ENCODE data around the gene ADRA2C.

DNA sequence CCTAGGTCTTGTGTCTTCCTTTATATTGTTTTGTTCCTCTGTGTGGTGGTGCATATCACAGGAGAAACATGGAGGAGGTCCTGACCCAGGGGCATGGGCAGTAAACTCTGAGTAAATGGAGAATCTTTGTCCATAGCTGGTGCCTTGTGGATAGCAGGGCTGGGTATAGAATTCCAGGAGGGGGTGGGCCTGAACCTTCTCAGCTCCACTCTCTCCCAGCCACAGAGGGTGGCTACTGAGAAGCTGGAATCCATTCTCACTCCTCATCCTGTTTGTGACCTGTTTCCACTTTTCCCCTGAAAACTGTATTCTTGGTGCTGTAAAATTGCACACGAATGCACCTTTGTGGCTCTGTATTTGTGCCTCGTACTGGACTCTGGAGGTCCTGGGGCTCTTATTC is 47.7 kb upstream of the ADRA2C start:
- TF ChIP-seq, protein P1, sequence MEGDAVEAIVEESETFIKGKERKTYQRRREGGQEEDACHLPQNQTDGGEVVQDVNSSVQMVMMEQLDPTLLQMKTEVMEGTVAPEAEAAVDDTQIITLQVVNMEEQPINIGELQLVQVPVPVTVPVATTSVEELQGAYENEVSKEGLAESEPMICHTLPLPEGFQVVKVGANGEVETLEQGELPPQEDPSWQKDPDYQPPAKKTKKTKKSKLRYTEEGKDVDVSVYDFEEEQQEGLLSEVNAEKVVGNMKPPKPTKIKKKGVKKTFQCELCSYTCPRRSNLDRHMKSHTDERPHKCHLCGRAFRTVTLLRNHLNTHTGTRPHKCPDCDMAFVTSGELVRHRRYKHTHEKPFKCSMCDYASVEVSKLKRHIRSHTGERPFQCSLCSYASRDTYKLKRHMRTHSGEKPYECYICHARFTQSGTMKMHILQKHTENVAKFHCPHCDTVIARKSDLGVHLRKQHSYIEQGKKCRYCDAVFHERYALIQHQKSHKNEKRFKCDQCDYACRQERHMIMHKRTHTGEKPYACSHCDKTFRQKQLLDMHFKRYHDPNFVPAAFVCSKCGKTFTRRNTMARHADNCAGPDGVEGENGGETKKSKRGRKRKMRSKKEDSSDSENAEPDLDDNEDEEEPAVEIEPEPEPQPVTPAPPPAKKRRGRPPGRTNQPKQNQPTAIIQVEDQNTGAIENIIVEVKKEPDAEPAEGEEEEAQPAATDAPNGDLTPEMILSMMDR (IDR thresholded peaks at IDR 0.05) = no peak
- no peak for TF ChIP-seq POLR2A (IDR thresholded peaks at IDR 0.05)

Measured in lower leg skin (tissue), 3 donors.